Stimulated activated CD8-positive, alpha-beta memory T cell treated with anti-CD3 and anti-CD28 coated beads, Interleukin-15, amount 100 ng/mL, for 1 hour (primary cell): ENCODE results near the gene SPTBN5.
A peak's percentile ranks its signal among the peaks of the same experiment; 100 is the strongest.

Experiments used
- DNase-seq: peaks from one replicate; pipeline ENCODE4 v3.0.0-alpha.2; 2020; ENCODE audit warnings: low read depth

The SPTBN5 gene

GRCh38 chr15:41893422-41894250 is at the start of gene SPTBN5:
Gene SPTBN5, minus strand, starts transcription at chr15:41894053. Its CDS starts 556 bp downstream, at chr15:41893497.
- no peak for DNase-seq

GRCh38 chr15:41942886-41943285 is 49.0 kb upstream of the SPTBN5 start:
- DNase-seq, result no peak

GRCh38 chr15:41941644-41942415 is 48.0 kb upstream of the SPTBN5 start:
- no peak for DNase-seq

- DNase-seq, result no peak
Observed at GRCh38 chr15:41940441-41940857, 46.6 kb upstream of the SPTBN5 start.

- no peak for DNase-seq
Observed at GRCh38 chr15:41939986-41940385, 46.1 kb upstream of the SPTBN5 start.

- no peak for DNase-seq
Observed at GRCh38 chr15:41937568-41937923, 43.7 kb upstream of the SPTBN5 start.

- DNase-seq, result peak; percentile 49
Observed at GRCh38 chr15:41936649-41937567, 43.1 kb upstream of the SPTBN5 start.

GRCh38 chr15:41936155-41936554 is 42.3 kb upstream of the SPTBN5 start:
- DNase-seq, result no peak

- DNase-seq, result no peak
Observed at GRCh38 chr15:41935566-41936020, 41.7 kb upstream of the SPTBN5 start.

- DNase-seq, result peak; percentile 51
Observed at GRCh38 chr15:41934843-41935242, 41.0 kb upstream of the SPTBN5 start.

- DNase-seq, result no peak
Observed at GRCh38 chr15:41933771-41934170, 39.9 kb upstream of the SPTBN5 start.

- DNase-seq, result no peak
Observed at GRCh38 chr15:41933326-41933725, 39.5 kb upstream of the SPTBN5 start.

- no peak for DNase-seq
Observed at GRCh38 chr15:41932511-41933289, 38.8 kb upstream of the SPTBN5 start.

GRCh38 chr15:41932101-41932500 is 38.2 kb upstream of the SPTBN5 start:
- no peak for DNase-seq

GRCh38 chr15:41930867-41931222 is 37.0 kb upstream of the SPTBN5 start:
- no peak for DNase-seq

- DNase-seq, result no peak
Observed at GRCh38 chr15:41930221-41930866, 36.5 kb upstream of the SPTBN5 start.

GRCh38 chr15:41928637-41929620 is 35.1 kb upstream of the SPTBN5 start:
- DNase-seq, result no peak

- DNase-seq, result no peak
Observed at GRCh38 chr15:41928100-41928499, 34.2 kb upstream of the SPTBN5 start.

GRCh38 chr15:41927536-41927935 is 33.7 kb upstream of the SPTBN5 start:
- DNase-seq, result no peak
